Activated CD8-positive, alpha-beta memory T cell treated with anti-CD3 and anti-CD28 coated beads, Interleukin-2, amount 50 U/mL, for 1 hour (primary cell): ENCODE measurements around the gene SLC37A1.

Experiments used
- DNase-seq: peaks from one replicate; pipeline ENCODE4 v3.0.0-alpha.2; 2020; ENCODE audit errors: extremely low read depth

Gene SLC37A1

DNA sequence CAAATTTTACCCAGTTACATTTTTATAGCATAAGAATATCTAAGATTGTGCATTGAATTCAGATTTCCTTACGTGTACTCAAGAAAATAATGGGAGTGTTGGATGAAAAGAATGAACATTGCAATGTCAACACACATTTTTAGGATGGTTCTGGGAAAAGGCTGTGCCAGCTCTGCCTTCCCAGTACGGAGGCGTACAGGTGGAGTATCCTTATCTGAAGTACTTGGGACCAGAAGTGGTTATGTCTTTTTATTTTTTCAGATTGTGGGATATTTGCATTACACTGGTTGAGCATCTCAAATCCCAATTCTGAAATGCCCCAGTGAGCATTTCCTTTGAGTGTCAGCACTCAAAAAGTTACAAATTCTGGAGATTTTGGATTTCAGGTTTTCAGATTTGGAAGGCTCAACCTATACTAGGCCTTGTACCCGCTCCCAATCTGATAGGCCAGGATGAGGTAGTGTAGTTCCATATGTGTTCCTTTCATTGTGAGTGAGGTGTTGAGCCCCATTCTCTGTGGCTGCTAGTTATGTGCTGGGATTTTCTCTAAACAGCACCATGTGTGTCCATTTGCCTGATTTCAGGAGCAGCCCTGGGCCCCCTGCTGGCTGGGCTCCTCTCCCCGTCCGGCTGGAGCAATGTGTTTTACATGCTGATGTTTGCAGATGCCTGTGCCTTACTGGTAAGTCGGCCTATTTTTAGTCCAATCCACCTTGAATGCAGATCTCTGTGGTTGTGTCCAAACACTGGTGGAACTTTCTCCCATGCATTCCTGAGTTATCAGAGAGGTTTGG is 60.8 kb downstream of the SLC37A1 start:
- DNase-seq = no peak

GRCh38 chr21:42575111-42575510 is 61.5 kb downstream of the SLC37A1 start:
- DNase-seq = no peak

GRCh38 chr21:42576639-42577038 is 63.0 kb downstream of the SLC37A1 start:
- no peak for DNase-seq

GRCh38 chr21:42578034-42578433 is 64.4 kb downstream of the SLC37A1 start:
- DNase-seq = no peak

DNA sequence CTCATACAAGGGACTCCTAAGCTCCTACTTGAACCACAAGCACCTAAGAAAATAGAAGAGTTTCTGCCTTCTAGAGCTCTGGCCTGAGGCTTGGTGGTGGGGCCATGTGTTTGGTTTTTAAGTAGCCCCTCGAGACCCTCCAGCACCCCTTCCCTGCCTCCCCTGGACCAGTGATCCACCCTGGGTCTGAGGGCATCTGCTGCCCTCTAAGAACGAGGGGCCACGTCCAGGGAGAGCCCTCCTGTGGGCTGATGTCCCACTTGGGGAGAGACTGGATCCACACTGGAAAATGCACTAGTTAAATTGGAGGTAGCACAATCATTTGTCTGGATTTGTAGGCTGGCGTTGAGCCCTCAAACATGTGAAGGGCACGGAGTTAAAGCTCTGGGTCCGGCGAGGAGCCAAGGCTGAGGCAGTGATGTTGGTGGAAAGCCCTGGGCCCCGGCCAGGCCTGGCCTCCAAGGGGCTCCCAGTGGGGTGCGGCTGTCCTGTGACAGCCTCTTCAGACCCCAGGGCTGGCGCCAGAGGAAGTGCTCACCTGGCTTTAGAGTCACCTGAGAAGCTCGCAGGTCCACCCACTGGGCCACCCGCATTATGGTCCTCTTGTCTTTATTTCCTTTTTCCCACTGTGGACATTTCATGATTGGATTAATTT is 65.2 kb downstream of the SLC37A1 start:
- DNase-seq = no peak

DNA sequence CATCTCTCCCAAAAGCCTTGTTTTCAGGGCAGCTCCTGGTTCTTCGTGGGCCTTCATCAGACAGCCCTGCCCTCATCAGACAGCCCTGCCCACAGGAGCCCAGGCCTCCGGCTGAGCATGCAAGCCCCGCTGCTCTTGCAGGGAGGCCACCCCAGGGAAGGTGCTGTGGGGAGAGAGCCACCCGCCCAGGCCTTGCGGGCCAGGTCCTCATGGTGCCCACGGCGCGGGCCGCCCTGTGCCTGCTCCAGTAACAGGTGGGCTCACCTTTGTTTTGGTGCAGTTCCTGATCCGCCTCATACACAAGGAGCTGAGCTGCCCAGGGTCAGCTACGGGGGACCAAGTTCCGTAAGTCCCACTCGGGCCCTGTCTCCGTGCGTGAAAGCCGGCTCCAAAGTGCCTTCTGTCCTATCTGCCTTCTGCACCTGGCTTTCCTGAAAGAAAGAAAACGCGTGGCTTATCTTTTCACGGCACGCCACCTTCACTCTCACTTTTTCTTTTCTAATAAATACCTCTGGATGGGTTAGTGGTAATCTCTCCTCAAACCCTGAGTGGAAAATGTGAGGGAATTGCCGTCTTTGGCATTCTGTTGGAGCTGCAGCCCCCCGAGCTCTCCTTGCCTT is 65.9 kb downstream of the SLC37A1 start:
- DNase-seq = no peak

DNA sequence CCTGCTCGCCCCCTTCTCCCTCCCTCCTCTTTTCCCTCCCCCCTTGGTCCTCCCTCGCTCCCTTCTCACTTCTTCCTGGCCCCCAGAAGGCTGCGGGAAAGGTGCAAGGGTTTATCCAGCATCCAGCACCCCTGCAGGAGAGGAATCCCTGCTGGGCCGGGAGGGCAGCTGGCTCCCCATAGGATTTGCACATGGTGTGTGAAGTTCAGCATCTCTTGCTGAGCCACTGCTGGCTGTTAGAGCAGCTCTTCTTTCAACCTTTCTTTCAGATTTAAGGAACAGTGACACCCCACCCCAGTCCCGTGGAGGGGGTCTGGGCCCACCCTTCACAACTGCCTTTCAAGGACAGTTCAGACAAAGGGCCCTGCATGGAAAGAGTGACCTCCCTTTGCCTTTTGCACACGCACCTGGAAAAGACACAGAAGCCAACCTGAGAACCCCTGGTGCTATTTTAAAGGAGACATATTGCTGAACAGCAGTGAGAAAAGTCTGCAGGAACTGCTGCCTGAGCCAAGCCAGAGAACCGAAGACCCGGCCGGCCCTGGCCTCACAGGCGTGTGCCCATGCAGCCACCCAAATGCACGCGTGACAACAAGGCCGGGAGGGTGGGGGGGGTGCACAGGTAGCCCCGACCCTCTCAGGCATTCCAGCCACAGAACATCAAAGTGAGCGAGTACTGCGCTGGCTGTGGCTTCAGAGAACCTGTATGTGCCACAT is 66.6 kb downstream of the SLC37A1 start:
- no peak for DNase-seq

DNA sequence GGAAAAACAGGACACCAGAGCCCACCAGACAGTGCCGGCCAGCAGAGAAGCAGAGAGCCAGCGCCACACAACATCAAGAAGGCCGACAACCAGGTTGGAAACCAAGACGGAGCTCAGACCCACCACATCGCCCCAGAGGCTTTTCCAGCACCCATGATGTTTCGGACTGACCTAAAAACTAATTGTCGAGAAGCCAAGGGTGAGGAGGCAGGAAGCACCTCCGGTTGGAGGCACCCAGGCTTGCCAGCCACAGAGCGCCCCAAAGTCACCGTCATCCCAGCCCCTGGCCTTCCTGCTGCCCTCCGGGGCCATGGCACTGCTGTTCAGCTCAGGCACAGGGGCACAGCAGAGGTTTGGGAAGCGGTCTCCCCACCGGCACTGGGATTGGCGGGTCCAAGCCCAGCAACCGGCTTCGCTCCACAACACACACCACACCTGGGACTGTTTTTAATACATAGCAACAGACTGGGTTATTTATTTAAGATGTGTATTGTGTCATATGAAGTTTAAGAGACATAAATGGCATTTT is 67.2 kb downstream of the SLC37A1 start:
- DNase-seq = no peak

- DNase-seq = no peak
Measured at GRCh38 chr21:42581336-42581992, 67.8 kb downstream of the SLC37A1 start.

DNA sequence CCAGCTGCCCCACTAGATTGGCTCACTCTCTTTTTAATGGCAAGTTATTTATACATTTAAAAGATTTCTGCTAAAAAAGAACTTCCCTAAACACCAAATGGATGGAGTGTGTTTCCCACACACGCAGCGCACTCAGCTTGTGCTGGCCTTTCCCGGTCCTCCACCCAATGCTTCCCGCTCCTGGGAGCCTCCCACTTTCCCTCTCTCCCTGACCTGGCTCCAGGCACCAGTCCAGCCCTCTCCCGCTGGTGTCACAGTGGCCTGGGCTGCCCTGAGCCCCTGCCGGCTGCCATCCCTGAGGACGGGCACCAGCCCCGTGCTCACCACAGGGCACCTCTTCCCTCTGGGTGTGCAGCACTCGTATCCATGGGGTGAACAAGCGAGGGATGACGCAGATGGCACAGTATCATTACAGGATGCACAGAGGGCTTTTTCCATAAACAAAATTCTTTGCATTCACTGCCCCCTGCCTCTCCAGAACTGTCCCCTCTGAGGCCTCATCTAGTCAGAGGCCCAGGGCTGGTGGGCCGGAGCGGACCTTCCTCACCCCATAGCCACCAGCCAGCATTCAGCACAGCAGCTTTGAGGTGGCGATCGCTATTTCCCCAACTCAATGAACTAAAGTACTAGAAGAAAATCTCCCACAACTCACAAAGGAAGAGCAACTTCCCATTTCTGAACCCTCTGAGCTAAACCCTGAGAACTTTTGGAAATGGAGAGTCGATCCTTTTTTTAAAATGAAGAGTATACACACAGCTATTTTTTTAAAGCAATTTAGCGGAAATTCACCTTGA is 68.5 kb downstream of the SLC37A1 start:
- DNase-seq = no peak

GRCh38 chr21:42582787-42583476 is 69.3 kb downstream of the SLC37A1 start:
- DNase-seq = no peak

DNA sequence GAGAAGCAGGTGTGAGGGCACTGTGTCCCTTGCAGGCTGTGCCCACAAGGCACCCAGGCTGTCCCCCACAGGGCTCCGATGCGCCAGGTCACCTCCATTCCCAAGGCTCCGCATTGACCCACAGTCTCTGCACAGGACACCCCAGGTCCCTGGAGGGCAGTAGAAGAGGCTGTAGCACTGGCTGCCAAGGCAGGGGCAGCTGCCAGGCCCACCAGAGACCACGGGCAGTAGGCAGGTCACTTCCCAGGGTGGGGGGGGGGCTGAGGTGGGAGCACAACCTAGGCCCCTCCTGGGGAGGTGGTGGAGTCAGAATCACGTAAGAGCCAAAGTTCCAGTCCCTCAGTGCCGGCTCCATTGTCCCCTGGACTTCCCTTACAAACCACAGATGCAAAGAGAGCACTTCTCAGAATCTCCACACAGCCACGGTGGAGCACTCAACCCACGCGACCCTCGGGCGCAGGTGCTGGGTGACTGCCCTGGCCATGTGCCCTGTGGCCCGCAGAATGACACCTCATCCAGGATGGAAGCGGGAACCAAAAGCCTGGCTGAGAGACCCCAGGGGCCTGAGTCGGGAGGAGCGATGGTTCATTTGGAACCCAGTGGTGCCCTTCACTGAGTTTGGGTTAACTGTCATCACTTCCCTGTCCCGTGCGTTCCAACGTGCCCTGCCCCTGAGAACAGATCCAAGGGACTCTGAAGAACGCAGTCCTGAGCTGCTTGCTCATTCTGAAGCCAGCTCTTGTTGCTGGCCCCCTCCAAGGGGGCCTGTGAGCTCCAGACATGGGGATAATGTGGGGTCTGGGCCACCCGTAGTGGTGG is 70.0 kb downstream of the SLC37A1 start:
- DNase-seq = no peak

GRCh38 chr21:42584296-42584641 is 70.6 kb downstream of the SLC37A1 start:
- DNase-seq = no peak

GRCh38 chr21:42585881-42586280 is 72.2 kb downstream of the SLC37A1 start:
- no peak for DNase-seq

DNA sequence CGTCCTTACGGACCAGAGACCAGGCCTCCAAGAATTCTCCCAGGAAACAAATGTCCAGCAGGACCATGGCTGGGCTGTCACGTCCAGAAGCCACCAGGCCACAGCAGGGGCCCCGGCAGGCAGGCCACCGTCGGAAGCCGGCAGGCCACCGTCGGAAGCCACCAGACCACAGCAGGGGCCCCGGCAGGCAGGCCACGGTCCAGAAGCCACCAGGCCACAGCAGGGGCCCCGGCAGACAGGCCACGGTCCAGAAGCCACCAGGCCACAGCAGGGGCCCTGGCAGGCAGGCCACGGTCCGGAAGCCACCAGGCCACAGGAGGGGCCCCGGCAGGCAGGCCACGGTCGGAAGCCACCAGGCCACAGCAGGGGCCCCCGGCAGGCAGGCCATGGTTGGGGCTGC is 72.8 kb downstream of the SLC37A1 start:
- no peak for DNase-seq

DNA sequence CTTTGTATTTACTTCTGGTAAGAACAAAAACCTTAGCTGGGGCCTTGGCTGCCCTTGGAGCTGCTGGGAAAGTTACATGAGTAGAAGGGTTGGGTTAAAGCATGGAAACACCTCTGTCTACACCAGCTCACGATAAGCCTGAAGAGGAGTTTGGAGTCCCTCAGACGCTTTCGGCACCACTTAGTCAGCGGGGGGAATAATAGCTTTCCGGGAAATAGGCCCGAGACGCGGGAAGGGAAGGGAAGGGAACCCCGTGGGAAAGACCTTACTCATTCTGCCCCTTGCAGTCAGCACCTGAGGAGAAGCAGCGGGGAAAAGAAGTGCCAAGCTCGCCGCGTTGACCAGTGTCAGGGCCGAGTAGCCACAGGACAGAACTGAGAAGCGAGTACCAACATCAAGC is 73.4 kb downstream of the SLC37A1 start:
- no peak for DNase-seq

GRCh38 chr21:42590431-42591131 is 76.9 kb downstream of the SLC37A1 start:
- DNase-seq = no peak

DNA sequence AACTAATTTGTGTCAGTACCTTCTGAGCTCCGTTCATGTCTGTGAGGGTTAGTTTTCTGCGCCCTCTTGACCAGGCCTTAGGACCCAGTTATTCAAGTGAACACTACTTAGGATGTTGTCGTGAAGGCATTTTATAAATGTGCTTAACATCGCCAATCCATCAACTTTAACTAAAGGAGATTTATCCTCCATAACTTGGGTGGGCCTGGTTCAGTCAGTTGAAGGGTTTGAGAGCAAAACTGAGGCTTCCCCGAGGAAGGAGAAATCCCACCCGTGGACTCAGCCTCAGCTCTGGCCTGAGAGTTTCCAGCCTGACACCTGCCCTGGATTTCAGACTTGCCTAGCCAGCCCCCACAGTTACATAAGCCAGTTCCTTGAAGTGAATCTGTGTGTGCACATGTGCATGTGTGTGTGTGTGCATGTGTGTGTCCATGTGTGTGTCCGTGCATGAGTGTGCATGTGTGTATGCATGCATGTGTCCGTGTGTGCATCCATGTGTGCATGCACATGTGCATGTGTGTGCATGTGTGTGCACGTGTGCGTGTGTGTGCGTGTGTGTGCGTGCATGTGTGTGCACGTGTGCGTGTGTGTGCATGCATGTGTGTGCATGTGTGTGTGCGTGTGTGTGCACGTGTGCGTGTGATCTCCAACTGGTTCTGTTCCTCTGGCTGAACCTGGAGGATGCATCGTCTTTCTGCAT is 77.7 kb downstream of the SLC37A1 start:
- DNase-seq = no peak
